ENCODE results near the gene PKMYT1. TPM values are rescaled to one million over a fixed set of nuclear protein-coding genes. Genes with fewer than 3 reads are reported as not detected.
"Not testable (repeated sequence)": the region's sequence is repeated elsewhere in the genome, so short reads cannot be mapped to it uniquely, and the experiment has no call there.

PKMYT1 gene
- total RNA-seq, 1 donor from 2014 or later = 6.9 TPM

- intact Hi-C loops (cut with DNase I) = no loop called here
- TF ChIP-seq POLR2AphosphoS5 (IDR thresholded peaks at IDR 0.05; ENCODE audit: insufficient read depth in 1 of 2, low read depth in 1 of 2) = no peak
- TF ChIP-seq, protein P1, sequence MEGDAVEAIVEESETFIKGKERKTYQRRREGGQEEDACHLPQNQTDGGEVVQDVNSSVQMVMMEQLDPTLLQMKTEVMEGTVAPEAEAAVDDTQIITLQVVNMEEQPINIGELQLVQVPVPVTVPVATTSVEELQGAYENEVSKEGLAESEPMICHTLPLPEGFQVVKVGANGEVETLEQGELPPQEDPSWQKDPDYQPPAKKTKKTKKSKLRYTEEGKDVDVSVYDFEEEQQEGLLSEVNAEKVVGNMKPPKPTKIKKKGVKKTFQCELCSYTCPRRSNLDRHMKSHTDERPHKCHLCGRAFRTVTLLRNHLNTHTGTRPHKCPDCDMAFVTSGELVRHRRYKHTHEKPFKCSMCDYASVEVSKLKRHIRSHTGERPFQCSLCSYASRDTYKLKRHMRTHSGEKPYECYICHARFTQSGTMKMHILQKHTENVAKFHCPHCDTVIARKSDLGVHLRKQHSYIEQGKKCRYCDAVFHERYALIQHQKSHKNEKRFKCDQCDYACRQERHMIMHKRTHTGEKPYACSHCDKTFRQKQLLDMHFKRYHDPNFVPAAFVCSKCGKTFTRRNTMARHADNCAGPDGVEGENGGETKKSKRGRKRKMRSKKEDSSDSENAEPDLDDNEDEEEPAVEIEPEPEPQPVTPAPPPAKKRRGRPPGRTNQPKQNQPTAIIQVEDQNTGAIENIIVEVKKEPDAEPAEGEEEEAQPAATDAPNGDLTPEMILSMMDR (IDR thresholded peaks at IDR 0.05) = no peak
- no peak for TF ChIP-seq POLR2A (IDR thresholded peaks at IDR 0.05)
- Histone ChIP-seq H3K4me1 (no peaks in the 10 kb centered on the region), H3K9me3 (no peaks in the 10 kb centered on the region), H3K36me3 (peaks cover 0 to 7% of the 10 kb centered on the region in 2 donors), H3K4me3 (no peak overlapping the region), H3K27me3 (no peaks in the 10 kb centered on the region), H3K27ac (no peak overlapping the region)
- no peak for DNase-seq (ENCODE audit: extremely low spot score in 2 of 2)
Measured at GRCh38 chr16:2948807-2949704, 31.2 kb downstream of the PKMYT1 start.

DNA sequence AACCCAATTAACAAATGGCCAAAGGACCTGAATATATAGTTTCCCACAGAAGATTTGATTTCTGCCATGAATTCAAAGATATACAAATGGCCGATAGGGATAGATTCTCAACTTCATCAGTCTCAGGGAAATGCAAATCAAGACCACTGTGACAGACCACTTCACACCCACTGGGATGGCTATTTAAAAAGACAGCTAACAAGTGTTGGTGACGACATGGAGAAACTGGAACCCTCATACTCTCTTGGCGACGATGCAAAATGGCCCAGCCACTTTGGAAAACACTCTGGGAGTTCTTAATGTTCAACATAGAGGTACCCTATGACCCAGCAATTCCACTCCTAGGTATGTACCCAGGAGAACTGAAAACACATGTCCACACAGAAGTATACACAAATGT lies 33.6 kb downstream of the PKMYT1 start:
- intact Hi-C loops (cut with DNase I) = no loop called here
- Histone ChIP-seq H3K4me1 (no peaks in the 10 kb centered on the region), H3K36me3 (peaks cover 0 to 13% of the 10 kb centered on the region in 2 donors), H3K27me3 (no peaks in the 10 kb centered on the region), H3K9me3 (no peaks in the 10 kb centered on the region), H3K4me3 (no peak overlapping the region), H3K27ac (no peak overlapping the region)
- TF ChIP-seq POLR2AphosphoS5 (IDR thresholded peaks at IDR 0.05; ENCODE audit: insufficient read depth in 1 of 2, low read depth in 1 of 2) (no peak), POLR2A (IDR thresholded peaks at IDR 0.05) (no peak)
- TF ChIP-seq, protein P1 (IDR thresholded peaks at IDR 0.05) = no peak
- no peak for DNase-seq (ENCODE audit: extremely low spot score in 2 of 2)

- DNase-seq (ENCODE audit: extremely low spot score in 2 of 2); H3K4me3 ChIP-seq; H3K4me1 ChIP-seq; H3K27ac ChIP-seq; H3K27me3 ChIP-seq; intact Hi-C loops (cut with DNase I); H3K9me3 ChIP-seq: not testable (repeated sequence)
- H3K36me3 ChIP-seq = peaks cover 0 to 40% of the 10 kb centered on the region in 2 donors
Measured at GRCh38 chr16:2943716-2944115, 36.5 kb downstream of the PKMYT1 start.

DNA sequence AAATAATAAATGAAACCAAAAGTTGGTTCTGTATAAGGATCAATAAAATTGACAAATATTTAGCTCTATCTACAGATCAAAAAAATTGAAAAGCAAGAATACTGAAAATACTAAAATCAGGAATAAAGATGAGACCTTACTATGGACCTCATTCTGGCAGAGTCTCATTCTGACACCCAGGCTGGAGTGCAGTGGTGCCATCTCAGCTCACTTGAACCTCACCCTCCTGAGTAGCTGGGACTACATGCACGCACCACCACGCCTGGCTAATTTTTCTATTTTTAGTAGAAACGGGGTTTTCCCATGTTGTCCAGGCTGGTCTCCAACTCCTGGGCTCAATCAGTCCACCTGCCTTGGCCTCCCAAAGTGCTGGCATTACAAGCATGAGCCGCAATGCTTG lies 38.2 kb downstream of the PKMYT1 start:
- Histone ChIP-seq H3K4me3 (no peak overlapping the region), H3K4me1 (no peaks in the 10 kb centered on the region), H3K36me3 (peaks cover 0 to 56% of the 10 kb centered on the region in 2 donors), H3K27ac (no peak overlapping the region), H3K27me3 (no peaks in the 10 kb centered on the region), H3K9me3 (no peaks in the 10 kb centered on the region)
- intact Hi-C loops (cut with DNase I) = no loop called here
- DNase-seq (ENCODE audit: extremely low spot score in 2 of 2) = no peak
- no peak for TF ChIP-seq POLR2AphosphoS5 (IDR thresholded peaks at IDR 0.05; ENCODE audit: insufficient read depth in 1 of 2, low read depth in 1 of 2)
- TF ChIP-seq POLR2A (IDR thresholded peaks at IDR 0.05) = no peak
- TF ChIP-seq, protein P1 (IDR thresholded peaks at IDR 0.05) = no peak

DNA sequence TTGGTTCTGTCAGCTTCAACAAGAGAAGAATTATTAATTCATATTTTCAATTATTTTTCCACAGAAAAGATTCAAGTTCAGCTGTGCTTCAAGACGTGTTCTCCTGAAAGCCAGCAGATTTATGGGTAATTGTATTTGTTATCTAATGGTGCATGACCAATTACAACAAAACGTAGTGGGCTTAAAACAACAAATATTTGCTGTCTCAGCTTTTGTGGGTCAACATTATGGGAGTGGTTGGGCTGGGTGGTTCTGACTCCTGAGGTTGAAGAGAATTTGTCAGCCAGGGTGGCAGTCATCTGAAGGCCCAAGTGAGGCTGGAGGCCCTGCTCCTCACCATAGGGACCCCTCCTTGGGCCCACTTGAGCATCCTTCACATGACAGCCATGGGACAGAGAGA lies 40.3 kb downstream of the PKMYT1 start:
- Histone ChIP-seq H3K36me3 (peaks cover 0 to 71% of the 10 kb centered on the region in 2 donors), H3K4me3 (no peak overlapping the region)
- intact Hi-C loops (cut with DNase I) = no loop called here

More for the DNA sequence above, 40.3 kb downstream of the PKMYT1 start:
- TF ChIP-seq POLR2AphosphoS5 (IDR thresholded peaks at IDR 0.05; ENCODE audit: insufficient read depth in 1 of 2, low read depth in 1 of 2) (no peak), POLR2A (IDR thresholded peaks at IDR 0.05) (no peak)
- TF ChIP-seq, protein P1 (IDR thresholded peaks at IDR 0.05) = no peak
- no peak for DNase-seq (ENCODE audit: extremely low spot score in 2 of 2)
- Histone ChIP-seq H3K27me3 (no peaks in the 10 kb centered on the region), H3K9me3 (no peaks in the 10 kb centered on the region), H3K27ac (no peak overlapping the region), H3K4me1 (no peaks in the 10 kb centered on the region)
